Effector memory CD4-positive, alpha-beta T cell (primary cell): ENCODE results near the gene GRID1.

Experiments
- DNase-seq, 3 donors: peaks; one replicate each; pipeline ENCODE4 v3.0.0-alpha.2; 2020
- H3K27ac ChIP-seq: 2 replicates; pipeline ENCODE4 v1.7.0; 2013; ENCODE audit warnings: mild to moderate bottlenecking, low read length, moderate library complexity; ENCODE audit not compliant: insufficient read depth, poor library complexity, severe bottlenecking
- H3K27me3 ChIP-seq: replicated peaks from 2 replicates; pipeline ENCODE4 v1.7.0; 2013; ENCODE audit warnings: mild to moderate bottlenecking, low read length; ENCODE audit not compliant: insufficient read depth, control insufficient read depth, poor library complexity, severe bottlenecking
- H3K36me3 ChIP-seq: 2 replicates; pipeline ENCODE4 v1.7.0; 2013; ENCODE audit warnings: mild to moderate bottlenecking, low read length, moderate library complexity; ENCODE audit not compliant: control insufficient read depth, insufficient read depth
- H3K4me1 ChIP-seq: 2 replicates; pipeline ENCODE4 v1.7.0; 2013; ENCODE audit warnings: low read length, mild to moderate bottlenecking; ENCODE audit not compliant: control insufficient read depth, insufficient read depth, poor library complexity, severe bottlenecking
- H3K4me3 ChIP-seq: 2 replicates; pipeline ENCODE4 v1.7.0; 2013; ENCODE audit warnings: low read length, low read depth, mild to moderate bottlenecking; ENCODE audit not compliant: insufficient read depth, poor library complexity, severe bottlenecking
- H3K9me3 ChIP-seq: 2 replicates; pipeline ENCODE4 v1.7.0; 2013; ENCODE audit warnings: mild to moderate bottlenecking, low read length, moderate library complexity; ENCODE audit not compliant: control insufficient read depth
- total RNA-seq, 3 donors: gene quantifications; one replicate each; lab custom pipeline; 2026; lab: John Stamatoyannopoulos, UW

Gene GRID1
- total RNA-seq: 0 to 0.17 (median 0) reads per million in 3 donors

GRCh38 chr10:86366033-86366901 lies at the start of gene GRID1:
Gene GRID1, minus strand, starts transcription at chr10:86366795.
- Histone ChIP-seq H3K4me3 (peak within 1 kb of the TSS; percentile 48), H3K4me1 (peaks cover 26% of the 10 kb centered on the region), H3K27me3 (peaks cover 43% of the 10 kb centered on the region), H3K36me3 (no peaks in the 10 kb centered on the region), H3K9me3 (no peaks in the 10 kb centered on the region), H3K27ac (no peak within 1 kb of the TSS)
- DNase-seq: no peak

DNA sequence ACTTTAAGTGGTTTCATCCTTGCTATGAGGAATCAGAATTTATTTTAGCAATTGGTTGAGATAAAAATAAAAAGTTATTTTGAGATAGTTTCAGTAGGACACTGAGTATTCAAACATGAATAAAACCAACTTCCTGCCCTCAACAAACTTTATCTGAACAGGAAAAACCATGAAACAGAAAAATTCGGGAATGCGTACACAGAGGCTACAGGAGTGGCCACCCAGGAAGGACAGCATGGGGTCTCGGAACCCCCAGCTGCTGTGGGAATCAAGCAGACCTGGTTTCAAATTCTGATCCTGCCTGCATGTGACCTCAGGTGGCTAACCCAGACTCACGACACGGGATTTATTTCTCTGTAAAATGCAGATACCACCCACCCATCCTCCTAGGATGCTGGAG lies 49.0 kb upstream of the GRID1 start:
- no peaks in the 10 kb centered on the region for H3K9me3 ChIP-seq
- no peaks in the 10 kb centered on the region for H3K36me3 ChIP-seq
- peaks cover 23% of the 10 kb centered on the region for H3K4me1 ChIP-seq
- no peak overlapping the region for H3K27ac ChIP-seq
- H3K27me3 ChIP-seq: no peaks in the 10 kb centered on the region
- DNase-seq: no peak
- H3K4me3 ChIP-seq: no peak overlapping the region

DNA sequence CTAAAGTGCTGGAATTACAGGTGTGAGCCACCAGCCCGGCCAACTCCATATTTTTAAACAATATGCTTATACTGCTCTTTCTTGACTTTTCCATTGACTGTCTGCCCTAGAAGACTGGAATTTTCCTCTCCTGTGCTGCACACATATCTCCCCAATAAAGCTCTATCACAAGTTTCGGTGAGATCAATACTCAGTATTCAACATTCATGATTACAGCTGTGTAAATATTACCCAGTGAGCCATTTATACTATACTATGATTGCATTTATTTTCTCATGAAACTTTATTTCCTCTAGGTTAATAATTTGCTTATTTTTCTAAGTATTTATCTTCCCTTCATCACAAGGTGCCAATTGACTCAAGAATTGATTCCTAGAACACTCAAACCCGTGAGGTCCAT lies 48.5 kb upstream of the GRID1 start:
- no peaks in the 10 kb centered on the region for H3K9me3 ChIP-seq
- no peak overlapping the region for H3K4me3 ChIP-seq
- no peak for DNase-seq
- peaks cover 25% of the 10 kb centered on the region for H3K4me1 ChIP-seq
- no peaks in the 10 kb centered on the region for H3K36me3 ChIP-seq
- no peak overlapping the region for H3K27ac ChIP-seq
- H3K27me3 ChIP-seq: no peaks in the 10 kb centered on the region

- H3K36me3 ChIP-seq: no peaks in the 10 kb centered on the region
- H3K27ac ChIP-seq: peak overlapping the region; percentile 41
- no peak for DNase-seq
- peak overlapping the region; percentile 18 for H3K4me3 ChIP-seq
- H3K4me1 ChIP-seq: peaks cover 25% of the 10 kb centered on the region
- H3K27me3 ChIP-seq: no peaks in the 10 kb centered on the region
- no peaks in the 10 kb centered on the region for H3K9me3 ChIP-seq
Observed at GRCh38 chr10:86413046-86413728, 46.6 kb upstream of the GRID1 start.

GRCh38 chr10:86411852-86412560 lies 45.4 kb upstream of the GRID1 start:
- no peaks in the 10 kb centered on the region for H3K36me3 ChIP-seq
- no peaks in the 10 kb centered on the region for H3K27me3 ChIP-seq
- DNase-seq: no peak
- H3K27ac ChIP-seq: peak overlapping the region; percentile 41
- peaks cover 25% of the 10 kb centered on the region for H3K4me1 ChIP-seq
- H3K4me3 ChIP-seq: no peak overlapping the region
- no peaks in the 10 kb centered on the region for H3K9me3 ChIP-seq

- no peak for DNase-seq
- Histone ChIP-seq H3K27ac (peak overlapping the region; percentile 41), H3K4me1 (peaks cover 25% of the 10 kb centered on the region), H3K36me3 (no peaks in the 10 kb centered on the region), H3K27me3 (no peaks in the 10 kb centered on the region), H3K4me3 (no peak overlapping the region), H3K9me3 (no peaks in the 10 kb centered on the region)
Observed at GRCh38 chr10:86411281-86411841, 44.8 kb upstream of the GRID1 start.

DNA sequence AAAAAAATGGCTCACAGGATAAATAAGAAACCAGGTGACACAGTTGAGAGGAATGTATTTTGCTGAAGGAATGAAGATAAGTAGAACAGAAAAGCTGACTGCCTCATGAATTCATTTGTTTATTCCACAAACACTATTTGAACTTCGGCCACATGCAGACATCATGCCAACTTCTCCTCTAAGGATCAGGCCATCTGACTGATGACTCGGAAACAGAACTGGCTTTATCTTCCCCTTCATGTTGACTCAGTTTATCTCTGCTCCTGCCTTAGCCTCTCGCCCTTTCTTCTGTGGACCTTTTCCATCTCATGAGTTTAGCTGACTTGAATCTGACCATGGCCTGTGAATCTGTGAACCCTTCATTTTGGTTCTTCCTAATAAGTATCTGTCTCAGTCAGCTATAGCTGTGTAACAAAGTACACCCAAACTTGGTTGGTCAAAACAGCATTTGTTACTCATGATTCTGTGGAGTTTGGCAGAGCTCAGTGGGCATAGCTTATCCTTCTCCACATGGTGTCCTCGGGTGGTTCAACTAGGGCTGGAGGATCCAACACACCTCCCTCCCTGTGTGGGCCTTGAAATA lies 44.0 kb upstream of the GRID1 start:
- no peak for DNase-seq
- peak overlapping the region; percentile 41 for H3K27ac ChIP-seq

DNA sequence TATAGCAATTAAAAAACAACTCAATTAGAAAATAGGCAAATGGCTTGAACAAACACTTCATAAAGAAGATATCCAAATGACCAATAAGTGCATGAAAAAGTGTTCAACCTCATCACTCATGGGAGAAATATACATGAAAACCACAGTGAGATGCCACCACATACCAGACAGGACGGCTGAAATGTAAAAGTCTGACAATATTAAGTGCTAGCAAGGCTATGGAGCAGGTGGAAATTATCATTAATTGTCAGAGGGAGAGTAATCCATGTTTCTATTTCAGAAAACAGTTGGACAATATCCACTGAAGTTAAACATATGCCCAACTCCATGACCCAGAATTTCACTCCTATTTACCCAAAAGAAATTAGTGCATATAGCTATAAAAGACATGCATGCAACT lies 42.6 kb upstream of the GRID1 start:
- Histone ChIP-seq H3K4me1 (peaks cover 25% of the 10 kb centered on the region), H3K4me3 (no peak overlapping the region), H3K27me3 (no peaks in the 10 kb centered on the region), H3K36me3 (no peaks in the 10 kb centered on the region), H3K27ac (no peak overlapping the region), H3K9me3 (no peaks in the 10 kb centered on the region)
- DNase-seq: no peak

More for the DNA sequence above, 44.0 kb upstream of the GRID1 start:
- Histone ChIP-seq H3K27me3 (no peaks in the 10 kb centered on the region), H3K36me3 (no peaks in the 10 kb centered on the region), H3K9me3 (no peaks in the 10 kb centered on the region), H3K4me1 (peaks cover 25% of the 10 kb centered on the region), H3K4me3 (no peak overlapping the region)

DNA sequence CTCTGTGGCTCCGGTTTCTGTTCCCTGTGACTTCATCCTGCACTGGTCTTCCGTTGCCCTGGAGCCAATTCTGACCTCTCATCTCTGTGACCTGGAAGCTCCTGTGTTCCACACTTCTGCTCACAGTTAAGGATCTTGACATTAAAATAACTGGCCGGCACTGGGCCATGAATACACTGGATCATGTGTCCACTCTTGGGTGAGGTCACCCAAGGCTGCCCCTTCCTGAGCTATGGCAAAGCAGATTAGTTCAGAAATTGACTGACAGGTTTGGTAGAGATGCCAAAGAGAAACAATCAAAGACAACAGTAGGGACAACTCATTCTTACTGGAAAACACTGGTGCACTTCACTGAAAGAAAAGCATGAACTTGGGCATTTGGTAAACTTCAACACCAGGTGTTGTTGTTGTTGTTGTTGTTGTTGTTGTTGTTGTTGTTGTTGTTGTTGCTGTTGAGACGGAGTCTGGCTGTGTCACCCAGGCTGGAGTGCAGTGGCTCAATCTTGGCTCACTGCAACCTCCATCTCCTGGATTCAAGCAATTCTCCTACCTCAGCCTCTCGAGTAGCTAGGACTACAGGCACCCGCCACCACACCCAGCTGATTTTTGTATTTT lies 36.7 kb upstream of the GRID1 start:
- Histone ChIP-seq H3K36me3 (no peaks in the 10 kb centered on the region), H3K27me3 (no peaks in the 10 kb centered on the region), H3K27ac (no peak overlapping the region), H3K9me3 (no peaks in the 10 kb centered on the region), H3K4me1 (peaks cover 6% of the 10 kb centered on the region), H3K4me3 (no peak overlapping the region)
- DNase-seq: no peak
